SH-SY5Y (cell line): ENCODE results near the gene MT1M.

Experiments used
- GATA2 ChIP-seq: IDR thresholded peaks from 2 replicates; pipeline ENCODE4 v1.6.1; 2011; ENCODE audit warnings: mild to moderate bottlenecking, low read depth, low read length
- GATA3 ChIP-seq: IDR thresholded peaks from 2 replicates; pipeline ENCODE4 v1.6.1; 2011; ENCODE audit warnings: low read depth, mild to moderate bottlenecking, low read length, moderate library complexity

DNA sequence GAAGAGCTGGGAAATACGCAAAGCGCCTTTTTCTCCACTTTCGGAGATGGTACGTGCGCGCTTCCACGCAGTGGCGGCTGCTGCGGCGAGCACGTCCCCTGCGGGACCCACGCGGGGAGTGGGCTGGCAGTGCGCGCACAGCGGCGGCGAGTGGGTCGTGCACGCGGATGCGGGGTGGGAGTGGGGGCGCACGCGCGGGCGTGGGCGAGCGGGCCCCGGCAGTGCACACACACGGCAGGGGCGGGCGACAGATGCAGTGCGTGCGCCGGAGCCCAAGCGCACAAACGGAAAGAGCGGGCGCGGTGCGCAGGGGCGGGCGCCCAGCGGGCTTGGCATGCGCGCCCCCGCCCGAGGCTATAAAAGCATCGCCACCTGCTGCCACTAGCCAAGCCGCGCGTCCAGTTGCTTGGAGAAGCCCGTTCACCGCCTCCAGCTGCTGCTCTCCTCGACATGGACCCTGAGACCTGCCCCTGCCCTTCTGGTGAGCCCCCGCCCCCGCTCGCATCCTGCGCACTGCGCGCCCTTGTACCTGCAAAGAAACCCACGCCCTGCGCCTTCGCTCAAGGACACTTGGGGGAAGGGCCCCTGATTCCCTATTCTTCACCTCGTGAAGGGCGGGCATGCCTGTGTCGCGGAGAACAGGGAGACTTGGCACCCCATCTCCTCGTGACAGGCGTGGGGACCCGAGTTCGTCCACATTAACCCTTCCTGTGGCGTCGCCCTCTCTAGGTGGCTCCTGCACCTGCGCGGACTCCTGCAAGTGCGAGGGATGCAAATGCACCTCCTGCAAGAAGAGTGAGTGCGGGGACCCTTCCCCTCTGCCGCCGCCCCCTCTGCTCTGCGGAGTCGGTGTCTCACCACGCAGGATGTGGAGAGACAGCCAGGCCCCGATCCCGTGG lies 43.1 kb upstream of the MT1M start, which contains the start of gene MT3:
- TF ChIP-seq GATA2 (no peak), GATA3 (no peak)
